ENCODE results near the gene CFAP65. TPM values are rescaled to one million over a fixed set of nuclear protein-coding genes. Genes with fewer than 3 reads are reported as not detected.
A peak's percentile ranks its signal among the peaks of the same experiment; 100 is the strongest.

CFAP65 gene
- polyA plus RNA-seq, 4 donors = 0.24 to 0.73 (median 0.34) TPM

GRCh38 chr2:219035942-219036341, 5.4 kb downstream of the CFAP65 start:
- DNase-seq (ENCODE audit: low read depth in 4 of 4, low spot score in 2 of 4) = no peak

DNA sequence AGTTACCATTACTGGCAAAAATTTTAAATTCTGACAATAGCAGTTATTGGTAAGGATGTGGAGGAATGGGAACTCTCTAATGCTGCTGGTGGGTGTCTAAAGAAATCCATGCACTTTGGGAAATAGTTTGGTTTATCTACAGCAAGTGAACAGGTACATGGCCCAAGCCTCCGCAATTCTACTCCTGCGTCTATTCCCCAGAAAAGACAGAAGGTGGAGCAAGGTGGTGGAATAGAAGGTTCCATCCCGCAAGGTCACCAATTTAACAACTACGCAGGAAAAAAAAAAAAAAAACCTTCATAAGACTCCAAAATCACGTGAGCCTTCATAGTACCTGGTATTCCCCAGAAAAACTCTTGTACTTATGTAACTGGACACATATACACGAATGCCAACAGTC, 6.5 kb downstream of the CFAP65 start:
- DNase-seq (ENCODE audit: low read depth in 4 of 4, low spot score in 2 of 4) = no peak

GRCh38 chr2:219032051-219032745, 9.1 kb downstream of the CFAP65 start:
- DNase-seq (ENCODE audit: low read depth in 4 of 4, low spot score in 2 of 4) = no peak

- DNase-seq (ENCODE audit: low read depth in 4 of 4, low spot score in 2 of 4) = no peak
Observed at GRCh38 chr2:219031005-219031738, 10.1 kb downstream of the CFAP65 start.

DNA sequence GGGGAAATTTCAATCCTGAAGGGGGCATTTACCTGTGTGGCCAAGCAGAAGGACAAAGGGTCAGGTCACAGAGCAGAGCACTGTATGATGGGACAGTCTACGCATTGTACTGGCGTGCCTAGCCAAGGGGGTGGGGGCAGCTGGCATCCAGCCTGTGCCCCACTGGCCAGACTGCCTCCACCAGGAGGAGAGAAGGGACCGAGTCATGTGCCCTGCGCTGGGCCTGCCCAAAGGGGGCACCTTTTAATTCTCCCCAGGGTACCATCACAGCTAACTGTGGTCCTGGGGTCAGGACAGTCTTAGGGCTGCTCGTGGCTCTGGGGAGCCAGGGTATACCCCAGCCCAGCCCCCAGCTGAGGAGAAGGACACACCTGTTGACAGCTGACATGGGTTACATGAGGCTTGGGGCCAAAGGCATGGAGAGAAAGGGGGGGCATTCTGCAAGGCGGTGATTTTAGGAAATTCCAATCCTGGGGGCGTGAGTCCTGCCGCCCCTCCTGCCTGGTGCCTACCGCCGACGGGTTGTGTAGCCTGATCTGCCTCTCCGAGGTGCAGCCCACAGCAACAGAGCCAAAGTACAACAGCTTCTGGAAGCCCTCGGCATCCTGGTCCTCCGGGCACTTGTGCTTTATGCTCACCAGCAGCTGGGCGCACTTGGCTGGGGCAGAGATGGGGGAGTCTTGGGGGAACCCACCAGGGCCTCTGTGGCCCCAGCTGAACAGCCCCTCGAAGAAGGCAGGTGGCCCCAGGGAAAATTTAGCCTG, 11.0 kb downstream of the CFAP65 start:
- DNase-seq (ENCODE audit: low read depth in 4 of 4, low spot score in 2 of 4) = no peak

DNA sequence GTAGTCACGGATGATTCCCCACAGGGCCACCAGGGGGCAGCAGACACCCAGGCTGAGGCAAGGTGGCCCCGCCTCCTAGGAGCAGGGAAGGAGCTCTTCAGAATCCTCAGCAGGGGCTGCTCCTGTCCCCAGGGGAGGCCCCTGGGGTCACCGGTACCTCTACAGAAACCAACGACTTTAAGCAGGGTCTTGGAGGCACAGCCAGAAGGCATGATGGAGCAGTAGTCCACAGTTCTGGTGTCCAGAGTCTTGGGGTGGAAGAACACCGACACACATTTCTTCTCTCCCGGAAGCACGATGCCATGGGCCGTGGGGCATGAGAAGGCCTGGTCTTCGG, 11.5 kb downstream of the CFAP65 start:
- peak; percentile 6 to 63 (median 43) for DNase-seq (ENCODE audit: low read depth in 4 of 4, low spot score in 2 of 4)

- DNase-seq (ENCODE audit: low read depth in 4 of 4, low spot score in 2 of 4) = no peak
Observed at GRCh38 chr2:219028996-219029828, 12.1 kb downstream of the CFAP65 start.

GRCh38 chr2:219028141-219028540, 13.2 kb downstream of the CFAP65 start:
- no peak for DNase-seq (ENCODE audit: low read depth in 4 of 4, low spot score in 2 of 4)

- no peak for DNase-seq (ENCODE audit: low read depth in 4 of 4, low spot score in 2 of 4)
Observed at GRCh38 chr2:219027511-219028055, 13.7 kb downstream of the CFAP65 start.

GRCh38 chr2:219026946-219027345, 14.4 kb downstream of the CFAP65 start:
- no peak for DNase-seq (ENCODE audit: low read depth in 4 of 4, low spot score in 2 of 4)

GRCh38 chr2:219025637-219026585, 15.4 kb downstream of the CFAP65 start:
- DNase-seq (ENCODE audit: low read depth in 4 of 4, low spot score in 2 of 4) = no peak

DNA sequence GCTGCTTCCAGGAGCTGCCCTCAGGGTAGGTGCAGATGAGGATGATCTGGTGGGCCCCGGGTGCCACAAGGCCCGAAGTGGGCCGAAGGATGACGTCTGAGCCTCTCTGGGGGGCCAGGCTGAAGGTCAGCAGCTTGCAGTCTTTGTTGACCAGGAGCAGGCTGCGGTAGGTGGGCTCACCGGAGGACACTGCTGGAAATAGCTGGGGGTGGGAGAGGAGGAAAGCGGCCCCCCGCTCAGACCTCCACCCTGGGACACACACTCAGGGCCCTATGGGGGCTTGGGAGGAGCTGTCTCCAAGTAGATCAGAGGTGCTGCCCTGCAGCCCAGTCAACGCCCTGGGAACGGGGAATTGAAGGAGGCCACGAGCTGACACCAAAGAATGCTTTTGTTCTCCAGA, 17.3 kb downstream of the CFAP65 start:
- no peak for DNase-seq (ENCODE audit: low read depth in 4 of 4, low spot score in 2 of 4)

DNA sequence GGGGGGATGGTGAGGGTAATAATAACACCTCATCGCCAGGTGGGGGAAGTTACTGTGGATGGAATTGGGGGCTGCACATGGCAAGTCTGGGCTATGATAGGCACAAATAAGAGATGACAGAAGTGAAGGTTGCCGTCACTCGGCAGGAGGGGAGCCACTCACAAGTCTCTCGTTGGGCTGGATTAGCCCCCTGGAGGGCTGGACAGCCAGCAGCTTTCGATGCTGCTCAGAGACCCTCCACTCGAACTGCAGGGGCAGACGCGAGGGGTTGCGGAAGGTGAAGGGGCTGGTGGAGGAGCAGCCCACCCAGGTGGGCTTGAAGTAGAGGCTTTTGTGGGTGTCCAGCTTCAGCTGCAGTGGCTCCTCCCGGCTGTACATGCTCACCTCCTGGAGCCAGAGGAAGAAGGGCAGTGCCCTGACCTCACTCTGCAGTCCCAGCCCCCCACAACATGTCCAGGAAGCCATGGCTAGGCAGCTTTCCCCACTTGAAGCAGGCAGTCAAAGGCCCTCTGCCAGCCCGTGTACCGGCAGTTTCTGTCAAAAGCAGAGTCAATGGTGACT, 18.2 kb downstream of the CFAP65 start:
- DNase-seq (ENCODE audit: low read depth in 4 of 4, low spot score in 2 of 4) = no peak

GRCh38 chr2:219022616-219023015, 18.7 kb downstream of the CFAP65 start:
- DNase-seq (ENCODE audit: low read depth in 4 of 4, low spot score in 2 of 4) = no peak

- no peak for DNase-seq (ENCODE audit: low read depth in 4 of 4, low spot score in 2 of 4)
Observed at GRCh38 chr2:219022041-219022440, 19.3 kb downstream of the CFAP65 start.

DNA sequence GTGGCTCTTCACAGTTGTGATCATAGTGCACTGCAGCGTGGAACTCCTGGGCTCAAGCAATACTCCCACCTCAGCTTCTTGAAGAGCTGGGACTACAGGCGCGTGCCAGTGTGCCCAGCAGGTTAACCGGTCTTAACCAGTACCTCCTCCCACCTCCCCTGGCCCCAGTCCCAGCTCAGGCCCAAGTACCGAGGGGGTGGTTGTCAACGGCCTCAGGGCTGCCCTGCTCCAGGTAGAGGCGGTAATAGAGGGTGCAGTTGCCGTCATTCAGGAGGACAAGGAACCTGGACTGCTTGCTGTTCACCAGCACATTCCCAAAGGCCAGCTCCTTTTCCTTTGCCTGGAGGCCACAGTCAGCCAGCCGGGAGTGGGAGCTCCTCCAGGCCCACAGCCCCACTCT, 19.7 kb downstream of the CFAP65 start:
- DNase-seq (ENCODE audit: low read depth in 4 of 4, low spot score in 2 of 4) = no peak

GRCh38 chr2:219020604-219021365, 20.5 kb downstream of the CFAP65 start:
- no peak for DNase-seq (ENCODE audit: low read depth in 4 of 4, low spot score in 2 of 4)

GRCh38 chr2:219019436-219019835, 21.9 kb downstream of the CFAP65 start:
- no peak for DNase-seq (ENCODE audit: low read depth in 4 of 4, low spot score in 2 of 4)

Measured in left renal cortex interstitium (tissue), 4 donors.